BE2C (cell line): Measurements from ENCODE around the gene SUGP2.

Experiments used
- DNase-seq: peaks from one replicate; pipeline ENCODE4 v3.0.0-alpha.2; 2020
- H3K27me3 ChIP-seq: fragments of 250-450 bp; sonication (Bioruptor Pico); 2 replicates; pipeline ENCODE4 v1.5.1; 2020; ENCODE audit warnings: mild to moderate bottlenecking
- H3K36me3 ChIP-seq: fragments of 250-450 bp; sonication (Bioruptor Pico); 2 replicates; pipeline ENCODE4 v1.5.1; 2020; ENCODE audit warnings: mild to moderate bottlenecking
- H3K4me1 ChIP-seq: fragments of 250-450 bp; sonication (Bioruptor Pico); 2 replicates; pipeline ENCODE4 v1.5.1; 2020
- H3K4me3 ChIP-seq: 2 replicates; pipeline ENCODE4 v1.5.1; 2011; ENCODE audit warnings: low read depth, low read length
- H3K9me3 ChIP-seq: fragments of 250-450 bp; sonication (Bioruptor Pico); 2 replicates; pipeline ENCODE4 v1.5.1; 2020
- TF ChIP-seq, protein P1 (sequence below): IDR thresholded peaks from 2 replicates; pipeline ENCODE4 v1.5.1; 2012; ENCODE audit warnings: mild to moderate bottlenecking, low read depth, low read length

The SUGP2 gene

DNA sequence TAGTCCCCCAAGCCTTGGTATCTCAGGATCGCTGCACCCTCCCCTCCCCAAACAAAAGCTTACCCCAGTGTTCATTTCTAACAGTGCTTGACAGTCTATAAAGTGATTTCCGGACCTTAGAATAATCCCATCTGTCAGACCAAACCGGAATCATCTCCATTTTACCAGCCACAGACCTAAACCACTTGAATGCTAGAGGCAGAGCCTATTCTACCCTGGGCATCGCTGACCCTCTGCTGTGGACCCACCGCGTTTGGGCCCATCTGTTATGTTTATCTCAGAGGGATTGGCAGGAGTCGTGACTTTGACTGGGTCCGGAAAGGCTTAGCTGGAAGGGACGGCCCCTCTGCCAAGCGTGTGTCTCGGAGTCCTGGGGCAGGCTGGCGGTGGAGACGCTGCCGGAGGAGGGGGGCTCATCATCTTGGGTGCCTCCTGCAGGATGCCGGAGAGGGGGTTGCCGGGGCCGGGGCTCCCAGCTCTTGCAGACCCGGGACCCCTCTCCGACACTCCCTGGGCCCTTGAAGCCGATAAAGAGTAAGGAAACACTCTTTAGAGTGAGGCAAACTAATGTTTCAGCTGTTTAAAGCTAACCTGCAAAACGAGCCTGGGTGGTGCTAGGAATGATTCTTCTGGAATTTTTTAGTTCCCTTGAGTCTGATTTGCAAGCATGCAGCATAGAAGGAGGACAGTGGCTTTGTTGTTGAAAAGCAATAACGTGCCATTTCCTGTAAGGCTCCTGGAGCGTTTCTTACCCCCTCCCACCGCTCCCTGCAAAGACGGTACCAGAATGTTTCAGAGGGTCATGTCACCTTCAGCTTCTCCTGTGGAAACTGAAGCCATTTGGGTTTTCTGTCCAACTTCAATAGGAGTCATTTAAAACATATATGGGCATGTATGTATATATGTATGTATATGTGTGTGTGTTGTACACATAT is 31.8 kb upstream of the SUGP2 start:
- H3K9me3 ChIP-seq: no peaks in the 10 kb centered on the region
- TF ChIP-seq, protein P1, sequence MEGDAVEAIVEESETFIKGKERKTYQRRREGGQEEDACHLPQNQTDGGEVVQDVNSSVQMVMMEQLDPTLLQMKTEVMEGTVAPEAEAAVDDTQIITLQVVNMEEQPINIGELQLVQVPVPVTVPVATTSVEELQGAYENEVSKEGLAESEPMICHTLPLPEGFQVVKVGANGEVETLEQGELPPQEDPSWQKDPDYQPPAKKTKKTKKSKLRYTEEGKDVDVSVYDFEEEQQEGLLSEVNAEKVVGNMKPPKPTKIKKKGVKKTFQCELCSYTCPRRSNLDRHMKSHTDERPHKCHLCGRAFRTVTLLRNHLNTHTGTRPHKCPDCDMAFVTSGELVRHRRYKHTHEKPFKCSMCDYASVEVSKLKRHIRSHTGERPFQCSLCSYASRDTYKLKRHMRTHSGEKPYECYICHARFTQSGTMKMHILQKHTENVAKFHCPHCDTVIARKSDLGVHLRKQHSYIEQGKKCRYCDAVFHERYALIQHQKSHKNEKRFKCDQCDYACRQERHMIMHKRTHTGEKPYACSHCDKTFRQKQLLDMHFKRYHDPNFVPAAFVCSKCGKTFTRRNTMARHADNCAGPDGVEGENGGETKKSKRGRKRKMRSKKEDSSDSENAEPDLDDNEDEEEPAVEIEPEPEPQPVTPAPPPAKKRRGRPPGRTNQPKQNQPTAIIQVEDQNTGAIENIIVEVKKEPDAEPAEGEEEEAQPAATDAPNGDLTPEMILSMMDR: no peak
- peaks cover 4% of the 10 kb centered on the region; the same call in 1 of the 2 replicates for H3K36me3 ChIP-seq
- peak overlapping the region; percentile 66 for H3K4me3 ChIP-seq
- no peaks in the 10 kb centered on the region for H3K4me1 ChIP-seq
- DNase-seq: no peak
- no peaks in the 10 kb centered on the region for H3K27me3 ChIP-seq

DNA sequence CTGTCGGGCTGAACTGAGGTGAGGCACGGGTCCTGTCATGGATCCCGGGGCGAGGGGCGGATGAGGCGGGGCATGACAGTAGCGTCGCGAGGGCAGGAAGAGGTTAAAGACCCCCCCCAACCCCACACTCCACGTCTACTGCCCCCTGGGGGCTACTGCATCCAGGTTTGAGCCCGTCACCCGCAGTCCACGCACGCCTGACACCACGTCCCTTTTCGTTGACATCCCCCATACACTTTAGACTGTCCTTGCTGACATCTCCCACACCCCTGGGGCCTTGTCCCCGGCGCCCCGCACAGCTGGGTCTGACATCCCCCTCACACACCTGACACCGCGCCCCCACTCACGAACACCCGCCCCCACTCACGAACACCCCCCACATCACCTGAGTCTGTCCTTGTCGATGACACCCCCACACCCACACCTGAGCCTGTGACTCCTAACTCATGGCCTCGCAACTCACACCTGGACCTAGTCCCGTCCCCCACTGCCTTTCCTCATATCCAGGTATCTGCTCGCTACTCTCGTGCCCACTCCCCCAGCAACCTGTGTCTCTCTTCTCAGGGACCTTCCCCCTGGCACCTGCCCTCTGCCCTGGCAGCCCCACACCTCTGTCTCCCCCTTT is 30.9 kb upstream of the SUGP2 start:
- DNase-seq: no peak

DNA sequence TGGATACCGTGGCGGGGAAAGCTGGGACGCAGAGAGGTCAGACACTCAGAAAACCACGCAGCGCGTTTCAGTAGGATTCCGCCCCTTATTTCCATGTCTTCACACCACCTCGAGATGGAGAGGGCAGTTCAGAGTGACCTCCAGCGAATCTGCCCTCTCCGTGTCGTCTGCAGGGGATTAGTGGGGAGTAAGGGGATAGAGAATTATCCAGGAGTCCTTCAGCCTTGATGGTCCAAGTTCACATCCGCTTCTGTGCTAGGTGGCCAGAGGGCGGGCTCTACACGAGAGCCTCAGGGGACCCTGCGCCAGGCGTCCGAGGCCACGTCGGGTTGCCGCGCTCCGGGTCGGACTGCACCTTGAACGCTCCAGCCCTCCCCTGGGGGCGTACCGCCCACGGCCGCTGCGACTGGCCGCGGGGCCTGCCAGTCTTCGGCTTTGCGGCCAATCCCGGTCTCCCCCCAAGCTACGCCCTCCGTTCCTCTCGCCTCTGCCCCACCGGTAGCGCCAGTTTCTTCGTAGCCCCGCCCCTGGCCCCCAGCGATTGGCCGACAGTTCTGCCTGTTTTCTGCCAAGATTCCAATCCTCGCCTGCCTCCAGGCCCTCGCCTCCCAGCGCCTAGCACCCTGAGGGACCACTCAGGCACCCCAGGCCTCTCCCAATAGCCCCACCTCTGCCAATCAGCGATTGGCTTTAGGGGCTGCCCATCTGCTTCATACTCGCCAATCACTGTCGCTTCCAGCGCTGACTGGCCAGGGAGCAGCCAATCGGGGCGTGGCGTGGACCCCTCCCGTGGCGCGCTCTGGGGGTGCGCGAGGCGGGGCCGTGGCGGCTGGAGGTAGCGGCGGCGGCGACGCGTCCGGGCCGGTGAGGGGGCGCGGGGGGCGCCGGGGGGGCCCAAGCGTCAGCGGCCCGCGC is 30.1 kb upstream of the SUGP2 start, which contains the start of gene SLC25A42:
SLC25A42 (plus strand) TSS at position 812 of the 915 bp plus-strand sequence. CDS start 32,131 bp downstream, outside the sequence.
- TF ChIP-seq, protein P1: no peak
- Histone ChIP-seq H3K27me3 (no peaks in the 10 kb centered on the region), H3K9me3 (no peaks in the 10 kb centered on the region), H3K36me3 (peaks cover 14% of the 10 kb centered on the region), H3K4me1 (no peaks in the 10 kb centered on the region), H3K4me3 (peak within 1 kb of the TSS; percentile 66)
- DNase-seq: peak; percentile 99

More for the DNA sequence above, 30.9 kb upstream of the SUGP2 start:
- peak overlapping the region; percentile 66 for H3K4me3 ChIP-seq
- TF ChIP-seq, protein P1: peak; percentile 27; the same call in 1 of the 2 replicates
- H3K9me3 ChIP-seq: no peaks in the 10 kb centered on the region
- no peaks in the 10 kb centered on the region for H3K27me3 ChIP-seq
- H3K36me3 ChIP-seq: peaks cover 9% of the 10 kb centered on the region
- no peaks in the 10 kb centered on the region for H3K4me1 ChIP-seq

DNA sequence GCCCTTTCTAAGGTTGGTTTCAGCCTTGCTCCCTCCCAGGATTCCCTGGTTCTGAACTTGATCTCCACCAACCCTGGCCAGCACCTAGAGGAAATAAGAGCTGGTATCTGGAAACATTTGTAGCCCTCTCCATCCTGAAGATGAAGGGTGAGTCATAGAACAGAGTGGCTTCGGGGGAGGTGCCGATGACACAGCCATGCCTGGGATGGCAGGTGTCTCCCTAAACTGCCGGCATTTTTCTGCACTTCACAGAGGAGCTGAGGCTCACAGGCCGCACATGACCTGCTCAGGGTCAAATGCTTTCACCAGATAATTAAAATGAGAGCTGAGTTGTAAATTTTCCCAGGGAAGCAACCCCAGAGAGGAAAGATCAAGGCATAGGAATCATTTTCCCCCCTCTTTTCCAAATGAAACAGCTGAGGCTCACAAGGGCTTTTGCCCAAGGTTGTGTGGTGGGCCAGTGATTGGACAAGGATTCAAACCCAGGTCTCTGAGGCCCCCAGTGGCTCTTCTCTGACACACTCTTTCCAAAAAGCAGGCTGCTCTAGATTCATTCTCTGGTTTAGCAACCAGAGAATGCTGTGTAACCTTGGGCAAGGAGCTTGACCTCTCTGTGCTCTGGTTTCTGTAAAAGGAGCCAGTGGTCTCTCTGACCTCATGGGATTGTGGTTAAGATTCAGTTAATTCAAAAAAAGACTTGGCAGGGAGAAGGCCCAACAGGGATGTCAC is 29.3 kb upstream of the SUGP2 start:
- TF ChIP-seq, protein P1: no peak
- peak; percentile 40 for DNase-seq
- Histone ChIP-seq H3K4me1 (no peaks in the 10 kb centered on the region), H3K36me3 (peaks cover 22% of the 10 kb centered on the region), H3K9me3 (no peaks in the 10 kb centered on the region), H3K4me3 (peak overlapping the region; percentile 43), H3K27me3 (no peaks in the 10 kb centered on the region)

DNA sequence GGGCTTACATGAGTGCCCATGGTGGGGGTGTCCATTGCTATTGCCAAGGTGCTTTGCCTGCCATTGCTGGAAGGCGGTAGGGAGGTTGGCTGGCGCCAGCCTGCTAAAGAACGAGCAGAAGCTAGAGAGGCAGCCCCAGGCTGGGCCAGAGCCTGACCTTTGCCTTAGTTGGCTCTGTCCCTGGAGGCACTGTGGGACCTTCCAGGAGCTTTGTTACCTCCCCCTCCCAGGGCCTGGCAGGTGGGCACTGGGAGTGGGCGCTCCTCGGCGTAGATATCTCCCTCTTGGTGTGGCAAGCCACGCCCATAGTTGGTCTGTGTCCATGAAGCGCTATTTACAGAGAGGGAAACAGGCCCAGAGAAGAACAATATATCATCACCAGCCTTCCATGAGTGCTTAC is 28.2 kb upstream of the SUGP2 start:
- TF ChIP-seq, protein P1: no peak
- H3K27me3 ChIP-seq: no peaks in the 10 kb centered on the region
- DNase-seq: no peak
- no peaks in the 10 kb centered on the region for H3K9me3 ChIP-seq
- no peak overlapping the region for H3K4me3 ChIP-seq
- H3K4me1 ChIP-seq: no peaks in the 10 kb centered on the region
- peaks cover 33% of the 10 kb centered on the region for H3K36me3 ChIP-seq
